GM19099 (cell line): ENCODE results near the gene CHRNB1.

Source experiments
- POLR2A ChIP-seq: IDR thresholded peaks from 3 replicates; pipeline ENCODE4 v1.6.1; 2011; ENCODE audit warnings: low read depth; ENCODE audit not compliant: insufficient read length; ENCODE audit errors: extremely low read depth

Gene CHRNB1

DNA sequence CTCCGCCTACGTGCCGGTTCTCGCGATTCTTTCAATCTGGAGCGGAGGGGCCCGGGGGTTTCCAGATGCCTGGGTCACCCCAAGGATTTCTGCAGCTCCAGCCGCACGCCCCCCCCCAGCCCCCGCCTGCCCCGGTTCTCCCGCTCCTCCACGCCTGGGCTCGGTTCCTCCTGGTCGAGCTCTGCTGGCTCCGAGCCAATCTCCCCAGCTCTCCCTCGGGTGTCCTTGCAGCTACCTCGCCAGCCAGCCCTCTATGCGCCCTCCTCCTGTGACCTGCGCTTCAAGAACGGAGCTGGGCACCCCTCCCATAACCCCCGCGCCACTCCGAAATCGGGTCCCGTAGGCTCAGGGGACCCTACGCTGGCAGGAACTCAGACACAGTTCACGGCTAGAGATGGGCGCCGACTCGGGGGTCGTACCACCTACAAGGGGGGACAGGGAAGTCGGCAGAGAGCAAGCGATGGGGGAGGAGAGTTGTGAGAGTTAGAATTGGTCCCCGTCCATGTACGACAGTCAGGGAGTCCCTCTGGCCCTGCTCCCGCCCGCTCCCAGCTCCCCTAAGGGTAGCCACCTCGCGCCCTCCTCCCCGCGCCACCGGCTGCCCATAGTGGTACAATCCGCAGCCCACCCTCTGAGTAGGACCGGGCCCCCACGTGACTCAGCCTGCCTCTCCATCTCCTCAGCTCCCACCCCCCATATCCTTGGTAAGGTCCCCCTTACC lies 4.6 kb upstream of the CHRNB1 start:
- no peak for TF ChIP-seq POLR2A

DNA sequence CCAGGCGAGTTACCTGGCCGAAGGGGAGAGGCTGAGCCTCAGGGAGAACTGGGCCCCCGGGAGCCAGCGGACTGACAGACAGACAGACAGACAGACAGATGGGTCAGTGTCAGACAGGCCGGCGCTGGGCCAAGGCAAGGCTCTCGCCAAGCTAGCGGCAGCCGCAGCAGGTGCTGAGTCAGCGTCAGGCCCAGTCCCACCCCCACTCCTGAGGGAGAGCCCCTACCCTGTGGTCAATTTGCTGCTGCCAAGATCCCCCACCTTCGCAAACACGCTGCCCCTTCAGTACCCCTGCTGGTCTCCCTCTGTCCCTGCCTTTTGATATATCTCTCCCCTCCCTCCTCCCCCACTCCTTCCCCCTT lies 4.0 kb upstream of the CHRNB1 start:
- peak; percentile 22 for TF ChIP-seq POLR2A

DNA sequence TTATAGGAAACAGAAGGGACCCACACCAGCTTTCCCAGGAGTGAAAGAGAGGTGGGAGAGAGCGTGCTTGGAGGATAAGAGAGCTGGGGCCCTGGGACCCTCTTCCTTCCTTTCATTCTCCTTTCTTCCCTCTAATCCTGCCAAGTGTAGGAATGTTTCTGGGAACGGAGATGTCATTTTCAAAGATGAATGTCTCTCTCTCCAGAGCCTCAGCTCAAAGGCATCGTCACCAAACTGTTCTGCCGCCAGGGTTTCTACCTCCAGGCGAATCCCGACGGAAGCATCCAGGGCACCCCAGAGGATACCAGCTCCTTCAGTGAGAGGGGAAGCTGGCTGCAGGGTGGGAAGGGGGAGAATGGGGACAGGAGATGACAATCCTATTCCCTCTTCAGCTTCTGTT lies 3.6 kb upstream of the CHRNB1 start:
- TF ChIP-seq POLR2A = no peak

GRCh38 chr17:7442142-7442541 lies 2.7 kb upstream of the CHRNB1 start:
- no peak for TF ChIP-seq POLR2A

DNA sequence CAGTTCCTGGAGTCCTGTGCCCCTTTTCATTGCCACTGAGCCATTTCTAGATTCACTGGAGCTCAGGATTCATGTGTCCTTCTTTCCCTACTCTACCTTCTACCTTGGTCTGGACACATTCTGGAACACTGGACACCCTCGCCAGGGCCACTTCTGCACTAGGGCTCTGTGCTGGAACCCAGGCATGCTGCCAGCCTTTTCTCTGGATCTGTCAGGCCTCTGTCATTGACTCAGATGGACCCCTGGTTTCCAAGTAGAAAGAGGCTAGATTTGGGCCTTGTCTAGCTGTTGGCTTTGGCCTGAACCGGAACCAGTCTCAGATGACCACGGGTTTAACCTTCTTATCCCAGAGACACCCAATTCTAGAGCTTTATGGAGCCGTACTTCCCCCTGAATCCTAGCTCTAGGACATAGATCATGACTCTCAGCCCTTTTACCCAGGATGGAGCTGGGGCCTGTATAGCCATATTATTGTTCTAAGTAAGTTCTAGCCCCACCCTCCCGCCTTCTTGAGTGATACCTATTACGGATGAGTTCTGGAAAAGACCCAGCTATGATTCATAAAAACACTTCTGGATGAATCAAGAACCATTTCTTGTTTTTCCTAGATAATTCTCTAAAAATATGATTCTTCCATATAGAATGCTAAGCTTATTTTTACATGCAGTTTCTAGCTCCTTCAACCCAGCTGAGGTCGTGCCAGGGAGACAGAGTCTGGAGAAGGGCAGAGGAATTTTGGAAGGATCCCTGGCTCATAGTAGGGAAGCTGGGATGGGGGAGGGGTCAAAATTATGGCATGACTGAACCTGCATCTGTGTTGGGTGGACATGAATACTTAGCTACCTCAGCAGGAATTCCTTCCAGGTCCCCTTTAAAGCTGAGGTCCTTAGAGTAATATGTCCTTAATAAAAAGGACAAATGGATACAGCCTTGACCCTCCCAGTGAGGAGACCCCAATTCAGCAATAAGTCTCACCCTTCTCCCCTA lies 1.1 kb upstream of the CHRNB1 start:
- no peak for TF ChIP-seq POLR2A

- no peak for TF ChIP-seq POLR2A
These were observed 733 bp downstream of the CHRNB1 start for GRCh38 chr17:7445619-7445968.

- no peak for TF ChIP-seq POLR2A
These were observed 3.6 kb downstream of the CHRNB1 start for GRCh38 chr17:7448461-7448860.

GRCh38 chr17:7459961-7460545 lies 15.2 kb downstream of the CHRNB1 start:
- TF ChIP-seq POLR2A = no peak

DNA sequence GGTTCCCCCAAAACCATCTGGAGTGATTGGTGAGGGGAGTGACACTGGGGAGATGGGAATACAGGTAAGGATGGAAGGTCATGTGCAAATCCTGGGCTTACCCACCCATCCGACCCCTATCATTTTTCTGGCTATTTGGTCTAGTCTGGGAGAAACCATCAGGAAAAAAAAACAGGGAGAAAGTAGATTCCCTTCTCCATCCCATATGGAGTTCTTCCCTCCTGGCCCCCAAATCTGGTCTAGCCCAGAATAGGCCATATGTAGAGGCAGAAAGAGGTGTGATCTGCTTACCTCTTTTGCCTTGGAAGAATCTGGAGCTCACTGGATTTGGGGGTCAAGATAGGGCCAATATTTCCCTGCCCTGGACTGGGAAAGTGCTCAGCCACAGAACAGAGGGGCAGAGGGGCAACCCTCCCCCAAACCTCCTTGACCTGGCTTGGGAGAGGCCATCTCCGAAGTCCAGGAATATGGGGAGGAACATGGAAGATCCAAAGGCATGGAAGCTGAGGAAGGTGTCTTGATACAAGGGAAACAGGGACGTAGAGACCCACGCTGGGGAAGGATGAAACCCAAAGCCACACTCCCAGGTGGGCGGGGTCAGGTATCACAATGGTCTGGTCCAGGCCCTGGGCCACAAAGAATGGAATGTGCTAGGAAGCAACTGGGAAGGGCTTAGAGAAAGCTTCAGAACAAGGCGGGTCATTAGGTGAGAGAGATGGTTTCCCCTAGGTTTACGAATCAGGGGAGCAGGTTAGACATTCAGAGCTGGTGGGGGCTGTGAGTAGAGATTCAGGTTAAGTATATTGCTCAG lies 16.2 kb downstream of the CHRNB1 start:
- no peak for TF ChIP-seq POLR2A

DNA sequence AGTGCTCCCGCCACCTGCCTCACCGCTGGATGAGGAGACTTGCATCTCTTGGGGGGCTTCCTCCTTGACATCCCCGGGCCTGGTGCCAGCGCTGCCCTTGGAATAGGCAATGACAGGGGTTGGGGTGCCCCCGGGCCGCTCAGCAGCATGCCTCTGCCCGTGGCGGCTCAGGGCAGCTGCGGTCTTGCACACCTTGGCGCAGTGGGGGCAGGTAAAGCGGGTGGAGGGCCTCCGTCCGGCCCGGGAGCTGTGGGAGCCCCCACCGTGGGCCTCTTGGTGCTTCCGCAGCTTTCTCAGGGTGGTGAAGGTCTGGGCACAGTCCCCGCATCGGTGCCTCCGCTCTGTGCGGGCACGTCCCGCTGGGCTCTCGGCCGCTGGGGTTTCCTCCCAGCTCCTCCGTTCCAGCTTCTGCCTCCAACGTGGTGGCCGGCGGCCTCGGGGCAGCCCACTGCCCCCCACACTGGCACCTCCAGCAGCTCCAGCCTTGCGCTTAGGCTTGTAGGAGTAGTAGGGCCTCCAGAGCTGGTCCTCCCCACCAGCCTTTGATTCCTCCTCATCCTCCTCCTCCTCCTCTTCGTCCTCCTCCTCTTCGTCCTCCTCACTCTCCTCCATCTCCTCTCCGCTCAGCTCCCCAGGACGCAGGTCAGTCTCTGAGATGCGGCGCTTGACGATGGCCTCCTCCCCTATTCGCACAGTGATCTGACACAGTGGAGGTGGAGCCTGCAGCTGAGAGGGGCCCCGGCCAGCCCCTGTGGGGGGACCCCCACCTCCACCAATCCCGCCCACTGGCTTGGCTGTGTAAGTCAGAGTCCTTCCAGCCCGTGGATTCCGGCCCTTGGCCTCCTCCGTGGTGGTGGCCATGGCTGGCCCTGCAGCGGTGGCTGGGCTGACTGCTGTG lies 17.9 kb downstream of the CHRNB1 start:
- no peak for TF ChIP-seq POLR2A

DNA sequence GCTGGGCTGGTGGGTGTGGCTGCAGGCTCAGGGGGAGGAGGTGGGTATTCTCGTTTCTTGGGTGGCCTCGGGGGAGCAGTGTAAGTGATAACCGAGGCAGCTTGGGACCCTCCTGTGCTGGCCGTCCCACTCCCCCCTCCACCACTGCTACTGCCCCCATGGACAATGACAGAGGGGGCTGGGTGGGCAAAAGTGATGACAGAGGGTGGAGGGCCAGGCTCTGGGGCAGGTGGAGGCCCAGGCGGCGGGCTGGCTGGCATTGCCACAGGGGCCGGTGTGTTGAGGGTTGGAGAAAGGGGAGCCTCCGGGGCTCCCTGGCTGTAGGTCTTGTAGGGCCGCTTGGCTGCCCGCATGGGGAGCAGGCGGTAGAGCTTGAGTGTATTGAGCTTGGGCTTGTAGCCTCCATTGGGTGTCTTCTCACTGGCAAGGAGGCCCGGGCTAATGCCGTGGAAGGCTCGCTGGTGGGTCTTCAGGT lies 18.5 kb downstream of the CHRNB1 start:
- no peak for TF ChIP-seq POLR2A

DNA sequence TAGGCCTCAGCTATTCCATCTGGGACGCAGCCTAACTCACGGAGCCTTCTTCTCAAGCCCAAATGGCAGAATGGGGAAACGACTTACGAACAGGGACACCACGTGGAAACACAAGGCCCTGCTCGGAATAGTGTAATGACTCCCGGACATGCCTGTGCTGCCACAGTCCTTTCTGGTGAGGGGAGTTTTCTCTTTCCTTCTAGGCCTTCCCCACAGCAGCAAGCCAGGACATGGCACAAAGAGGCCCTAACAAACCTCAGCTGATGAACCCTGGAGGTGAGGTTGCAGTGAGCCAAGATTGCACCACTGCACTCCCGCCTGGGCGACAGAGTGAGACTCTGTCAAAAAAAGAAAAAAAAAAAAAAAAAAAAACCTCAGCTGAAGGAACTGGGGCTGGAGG lies 19.2 kb downstream of the CHRNB1 start:
- no peak for TF ChIP-seq POLR2A

DNA sequence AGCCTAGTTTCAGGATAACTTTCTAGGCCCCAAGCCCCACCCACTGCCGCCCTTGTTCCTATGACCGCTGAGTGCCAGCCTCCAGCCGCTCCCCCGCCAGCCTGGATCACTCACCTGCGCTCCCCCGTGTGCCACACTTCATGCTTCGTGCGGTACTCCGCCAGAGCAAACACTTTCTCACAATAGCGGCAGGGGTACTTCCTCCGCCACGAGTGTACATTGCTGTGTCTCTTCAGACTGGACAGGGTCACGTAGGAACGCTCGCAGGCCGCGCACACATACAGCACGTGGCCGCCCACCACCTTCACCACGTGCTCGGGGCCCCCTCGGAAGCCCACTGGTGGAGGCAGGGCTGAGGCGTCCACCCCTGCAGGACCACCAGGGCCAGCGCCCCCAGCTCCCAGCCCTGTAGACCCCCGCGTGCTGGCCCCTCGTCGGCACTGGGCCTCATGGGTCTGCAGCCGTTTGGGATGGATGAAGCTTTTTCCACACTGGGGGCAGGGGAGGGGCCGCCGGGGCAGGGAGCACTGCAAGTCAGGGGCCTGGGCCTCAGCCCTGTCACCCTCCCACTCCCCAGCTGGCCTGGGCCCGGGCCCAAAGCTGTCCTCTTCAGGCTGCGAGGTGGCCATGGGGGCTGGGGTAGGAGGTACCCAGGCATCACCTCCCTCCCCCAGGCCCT lies 20.9 kb downstream of the CHRNB1 start:
- TF ChIP-seq POLR2A = no peak
